GM12878 (cell line): Measurements from ENCODE around the gene SPRN. TPM values are rescaled to one million over a fixed set of nuclear protein-coding genes. Genes with fewer than 3 reads are reported as not detected.
A peak's percentile ranks its signal among the peaks of the same experiment; 100 is the strongest.

Source experiments
- BCL11A ChIP-seq: IDR thresholded peaks from 2 replicates; pipeline ENCODE4 v1.6.1; 2011; ENCODE audit warnings: low read depth, low read length
- BCLAF1 ChIP-seq: fragments of 450-650 bp; IDR thresholded peaks from 2 replicates; pipeline ENCODE4 v1.6.1; 2017; ENCODE audit warnings: antibody characterized with exemption, mild to moderate bottlenecking, moderate library complexity
- CBFB ChIP-seq: IDR thresholded peaks from 2 replicates; pipeline ENCODE4 v1.6.1; 2016; ENCODE audit warnings: antibody characterized with exemption, low read depth
- CHD1 ChIP-seq: IDR thresholded peaks from 2 replicates; pipeline ENCODE4 v1.6.1; 2012; ENCODE audit warnings: low read depth, low read length, improper control_type of control experiment
- FOXK2 ChIP-seq: fragments of 450-650 bp; IDR thresholded peaks from 2 replicates; pipeline ENCODE4 v1.6.1; 2017; ENCODE audit warnings: mild to moderate bottlenecking, moderate library complexity
- IKZF1 ChIP-seq: fragments of 450-650 bp; conservative IDR thresholded peaks from 2 replicates; pipeline ENCODE4 v1.6.1; 2017; ENCODE audit warnings: antibody characterized with exemption, mild to moderate bottlenecking
- IRF4 ChIP-seq: IDR thresholded peaks from 2 replicates; pipeline ENCODE4 v1.6.1; 2011; ENCODE audit warnings: low read depth, low read length
- NFYA ChIP-seq: IDR thresholded peaks from 2 replicates; pipeline ENCODE4 v1.6.1; 2011; ENCODE audit warnings: low read depth, mild to moderate bottlenecking, low read length, improper control_type of control experiment, borderline replicate concordance
- NR2C1 ChIP-seq: fragments of 450-650 bp; IDR thresholded peaks from 2 replicates; pipeline ENCODE4 v1.6.1; 2017; ENCODE audit warnings: antibody characterized with exemption, mild to moderate bottlenecking, moderate library complexity
- NR2C2 ChIP-seq: IDR thresholded peaks from 2 replicates; pipeline ENCODE4 v1.6.1; 2011; ENCODE audit warnings: borderline replicate concordance, low read depth; ENCODE audit not compliant: control insufficient read depth, insufficient read length
- NRF1 ChIP-seq: conservative IDR thresholded peaks from 2 replicates; pipeline ENCODE4 v1.6.1; 2011; ENCODE audit warnings: mild to moderate bottlenecking, low read depth, low read length, improper control_type of control experiment
- POLR2A ChIP-seq: IDR thresholded peaks from 2 replicates; pipeline ENCODE4 v1.6.1; 2011; ENCODE audit warnings: low read depth, mild to moderate bottlenecking, low read length
- POLR2AphosphoS5 ChIP-seq: IDR thresholded peaks from 2 replicates; pipeline ENCODE4 v1.6.1; 2011; ENCODE audit warnings: mild to moderate bottlenecking, low read length, inconsistent platforms
- RBBP5 ChIP-seq: fragments of 200-600 bp; sonication (generic); conservative IDR thresholded peaks from 2 replicates; pipeline ENCODE4 v1.6.1; 2016
- RUNX3 ChIP-seq: IDR thresholded peaks from 2 replicates; pipeline ENCODE4 v1.6.1; 2012; ENCODE audit warnings: low read length, inconsistent platforms
- SIN3A ChIP-seq: IDR thresholded peaks from 2 replicates; pipeline ENCODE4 v1.6.1; 2012; ENCODE audit warnings: low read depth, low read length, improper control_type of control experiment
- SKIL ChIP-seq: fragments of 450-650 bp; IDR thresholded peaks from 2 replicates; pipeline ENCODE4 v1.6.1; 2017; ENCODE audit warnings: mild to moderate bottlenecking, low read depth, inconsistent platforms; ENCODE audit not compliant: poor library complexity, severe bottlenecking
- SUPT20H ChIP-seq: IDR thresholded peaks from 2 replicates; pipeline ENCODE4 v1.6.1; 2011; ENCODE audit warnings: low read depth, mild to moderate bottlenecking, low read length, moderate library complexity, borderline replicate concordance; ENCODE audit not compliant: control insufficient read depth
- TBL1XR1 ChIP-seq: IDR thresholded peaks from 2 replicates; pipeline ENCODE4 v1.6.1; 2012; ENCODE audit warnings: low read depth, low read length, improper control_type of control experiment
- TCF7 ChIP-seq: IDR thresholded peaks from 2 replicates; pipeline ENCODE4 v1.6.1; 2014; ENCODE audit warnings: antibody characterized with exemption, borderline replicate concordance
- USF2 ChIP-seq: IDR thresholded peaks from 2 replicates; pipeline ENCODE4 v1.6.1; 2011; ENCODE audit warnings: low read depth, low read length, improper control_type of control experiment, borderline replicate concordance
- ZNF274 ChIP-seq: IDR thresholded peaks from one replicate; pipeline ENCODE4 v1.8.0; 2011; ENCODE audit not compliant: insufficient read length, insufficient read depth
- ZSCAN29 ChIP-seq: fragments of 450-650 bp; IDR thresholded peaks from 2 replicates; pipeline ENCODE4 v1.6.1; 2017; ENCODE audit warnings: mild to moderate bottlenecking, moderate library complexity
- polyA plus RNA-seq, 11 experiments: library from polyadenylated mRNA; depleted of rRNA in 4 of 11; unstranded in 6 of 11; stranded (reverse) in 5 of 11; fragments of >200 nt; fragmentation: Nextera tagmentation in 4 of 11; fragmentation: Illumina TruSeq in 1 of 11; extraction: Ambion mirVana in 4 of 11; extraction: Trizol in 1 of 11; gene quantifications; 1 replicate in 1 of 11; 2 replicates in 10 of 11; pipeline versions ENCODE4 v1.2.1 to v1.2.3, GENCODE V29; 2011 to 2016; ENCODE audit warnings: inconsistent platforms in 2 of 11, missing spikeins in 2 of 11, low read depth in 1 of 11
- total RNA-seq, 4 experiments: library from RNA; depleted of rRNA in 3 of 4; stranded (reverse); fragments of >200 nt in 3 of 4; fragmentation: Illumina TruSeq in 1 of 4; extraction: Trizol in 1 of 4; gene quantifications; 2 replicates each; pipeline versions ENCODE4 v1.2.1 to v1.2.3, GENCODE V29; 2013 to 2021
- TF ChIP-seq, protein P1 (sequence below): fragments of 450-650 bp; IDR thresholded peaks from 2 replicates; pipeline ENCODE4 v1.6.1; 2017; ENCODE audit warnings: mild to moderate bottlenecking

Gene SPRN
- total and polyA plus RNA-seq, 10 of the 15 experiments (the other 5 are each of a cell fraction or from before 2014, with no cell fraction given) = 0.03 to 0.96 (median 0.46) TPM; not detected in 6

DNA sequence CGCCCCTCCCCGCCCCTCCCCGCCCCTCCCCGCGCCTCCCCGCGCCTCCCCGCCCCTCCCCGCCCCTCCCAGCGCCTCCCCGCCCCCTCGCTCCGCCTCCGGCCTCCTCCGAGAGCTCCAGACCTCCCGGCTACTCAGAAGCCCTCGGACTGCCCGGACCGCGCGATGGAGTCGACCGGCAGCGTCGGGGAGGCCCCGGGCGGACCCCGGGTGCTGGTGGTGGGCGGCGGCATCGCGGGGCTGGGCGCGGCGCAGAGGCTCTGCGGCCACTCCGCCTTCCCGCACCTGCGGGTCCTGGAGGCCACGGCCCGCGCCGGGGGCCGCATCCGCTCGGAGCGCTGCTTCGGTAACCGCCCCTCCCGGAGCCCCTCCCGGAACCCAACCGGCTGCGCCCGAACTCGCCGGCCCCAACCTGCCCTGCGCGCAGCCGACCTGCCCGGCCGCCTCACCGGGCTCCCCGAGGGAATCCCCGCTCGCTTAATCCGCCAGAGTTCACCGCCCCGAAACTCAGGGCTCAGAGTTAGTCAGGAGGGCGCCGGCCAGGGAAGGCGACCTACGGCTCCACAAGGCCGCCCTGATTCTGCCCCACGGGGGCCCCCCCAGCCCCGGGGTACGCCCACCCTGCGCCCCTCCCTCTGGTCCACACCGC, 45.1 kb downstream of the SPRN start, which contains the start of gene PAOX (continued):
- TF ChIP-seq RUNX3 (no peak), NFYA (no peak), BCLAF1 (no peak), POLR2A (peak; percentile 64), NRF1 (no peak), CBFB (no peak), TBL1XR1 (no peak), IRF4 (no peak), BCL11A (no peak), RBBP5 (no peak), NR2C1 (0 out of 2 replicates have a peak, but pooled peaks have one; percentile 21), USF2 (no peak), SUPT20H (no peak), ZNF274 (no peak), SKIL (no peak), FOXK2 (no peak), CHD1 (no peak), IKZF1 (peak; percentile 69), POLR2AphosphoS5 (no peak; the same call in 1 of the 2 replicates), ZSCAN29 (0 out of 2 replicates have a peak, but pooled peaks have one; percentile 32), TCF7 (no peak), SIN3A (no peak), NR2C2 (no peak)
- TF ChIP-seq, protein P1, sequence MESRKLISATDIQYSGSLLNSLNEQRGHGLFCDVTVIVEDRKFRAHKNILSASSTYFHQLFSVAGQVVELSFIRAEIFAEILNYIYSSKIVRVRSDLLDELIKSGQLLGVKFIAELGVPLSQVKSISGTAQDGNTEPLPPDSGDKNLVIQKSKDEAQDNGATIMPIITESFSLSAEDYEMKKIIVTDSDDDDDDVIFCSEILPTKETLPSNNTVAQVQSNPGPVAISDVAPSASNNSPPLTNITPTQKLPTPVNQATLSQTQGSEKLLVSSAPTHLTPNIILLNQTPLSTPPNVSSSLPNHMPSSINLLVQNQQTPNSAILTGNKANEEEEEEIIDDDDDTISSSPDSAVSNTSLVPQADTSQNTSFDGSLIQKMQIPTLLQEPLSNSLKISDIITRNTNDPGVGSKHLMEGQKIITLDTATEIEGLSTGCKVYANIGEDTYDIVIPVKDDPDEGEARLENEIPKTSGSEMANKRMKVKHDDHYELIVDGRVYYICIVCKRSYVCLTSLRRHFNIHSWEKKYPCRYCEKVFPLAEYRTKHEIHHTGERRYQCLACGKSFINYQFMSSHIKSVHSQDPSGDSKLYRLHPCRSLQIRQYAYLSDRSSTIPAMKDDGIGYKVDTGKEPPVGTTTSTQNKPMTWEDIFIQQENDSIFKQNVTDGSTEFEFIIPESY = no peak
